ENCODE data around the gene LAMA5. TPM values are rescaled to one million over a fixed set of nuclear protein-coding genes. Genes with fewer than 3 reads are reported as not detected.

The LAMA5 gene
- total and polyA plus RNA-seq, 2 of the 8 experiments (the other 6 are each of a cell fraction or from before 2014, with no cell fraction given): 34.4 to 225 TPM

- no peak within 1 kb of the TSS for H3K4ac ChIP-seq (replicated peaks; ENCODE audit: insufficient read length, low read depth, low read length)
- no peaks in the 10 kb centered on the region for H3K79me1 ChIP-seq (ENCODE audit: low read depth, low read length)
- H3K4me2 ChIP-seq (ENCODE audit: insufficient read depth in 1 of 2, low read depth in 2 of 2, low read length in 2 of 2): peak within 1 kb of the TSS; percentile 38 to 90
- no peak within 1 kb of the TSS; the same call in 1 of the 2 replicates for H3K18ac ChIP-seq (ENCODE audit: extremely low read depth, low read length)
- peak within 1 kb of the TSS; percentile 4 for H4K5ac ChIP-seq (ENCODE audit: insufficient read length, low read depth, low read length)
- H3K4me1 ChIP-seq (replicated peaks in 1 of 4; ENCODE audit: control insufficient read depth in 3 of 4, insufficient read depth in 4 of 4, low read length in 3 of 4): peaks cover 0 to 26% (median 8%) of the 10 kb centered on the region in 4 experiments; a peak in 6 of 7 replicates
- H3K36me3 ChIP-seq (ENCODE audit: control insufficient read depth in 2 of 4, insufficient read depth in 4 of 4, low read length in 3 of 4): no peaks in the 10 kb centered on the region
- H2BK12ac ChIP-seq (ENCODE audit: low read depth, low read length): peak within 1 kb of the TSS; percentile 2; the same call in 1 of the 2 replicates
- no peak for FAIRE-seq
- peak within 1 kb of the TSS; percentile 89 for H4K91ac ChIP-seq (replicated peaks; ENCODE audit: insufficient read length, low read length)
- H3K4me3 ChIP-seq (ENCODE audit: extremely low read depth in 1 of 4, insufficient read depth in 2 of 4, low read depth in 3 of 4, low read length in 4 of 4): peak within 1 kb of the TSS; percentile 52 to 71 (median 58)
- H2AFZ ChIP-seq (ENCODE audit: low read length): no peak within 1 kb of the TSS; the same call in 1 of the 2 replicates
- peak within 1 kb of the TSS; percentile 52; the same call in 1 of the 2 replicates for H2BK5ac ChIP-seq (ENCODE audit: low read depth, low read length)
- peak within 1 kb of the TSS in 3 of 4 experiments; percentile 29 to 69 (median 40); a peak in 5 of 7 replicates for H3K9ac ChIP-seq (replicated peaks in 1 of 4; ENCODE audit: extremely low read depth in 1 of 4, low read depth in 3 of 4, low read length in 3 of 4)
- peak within 1 kb of the TSS; percentile 60 for H4K8ac ChIP-seq (ENCODE audit: extremely low read depth, insufficient read depth, low read length)
- no peaks in the 10 kb centered on the region; a peak in 1 of 4 replicates for H3K79me2 ChIP-seq (ENCODE audit: control insufficient read depth in 1 of 2, insufficient read depth in 2 of 2, low read length in 2 of 2)
- no peak within 1 kb of the TSS for H3K14ac ChIP-seq (ENCODE audit: insufficient read length)
- H2BK120ac ChIP-seq (replicated peaks; ENCODE audit: low read depth, low read length): no peak within 1 kb of the TSS
- peaks cover 0 to 8% (median 1%) of the 10 kb centered on the region in 4 experiments; a peak in 2 of 7 replicates for H3K27me3 ChIP-seq (replicated peaks in 1 of 4; ENCODE audit: control insufficient read depth in 3 of 4, extremely low read depth in 1 of 4, insufficient read depth in 3 of 4, low read length in 3 of 4)
- peak; percentile 61 to 91 for DNase-seq (ENCODE audit: low read depth in 1 of 2, low spot score in 2 of 2)
- no peak within 1 kb of the TSS for H3K27ac ChIP-seq (ENCODE audit: low read depth, low read length)
- peak within 1 kb of the TSS; percentile 99 for H2BK20ac ChIP-seq (ENCODE audit: low read length)
- ChIA-PET POLR2A (ENCODE audit: partially characterized antibody) (interaction anchor here (0.6 to 0.7 kb wide), 5 partner anchors 16 to 812 kb away, joined by 3 read pairs; no protein-coding TSS in a partner anchor), CTCF (ENCODE audit: partially characterized antibody) (interaction anchor here (1.2 kb wide), 1 partner anchor 14 kb away, joined by 4 read pairs; no protein-coding TSS in a partner anchor)
- no peak within 1 kb of the TSS for H3K56ac ChIP-seq (replicated peaks; ENCODE audit: insufficient read length, low read depth, low read length)
- 15% methylated on average over 48 of the region's 73 CpGs; no CpG with 5 or more reads in 1 of the 2 experiments for WGBS, 2 experiments (ENCODE audit: extremely low coverage in 1 of 2, insufficient coverage in 1 of 2, insufficient read length in 1 of 2, insufficient replicate concordance in 2 of 2, low coverage in 1 of 2, low lambda C conversion rate in 2 of 2, missing lambda C conversion rate in 1 of 2)
- no peaks in the 10 kb centered on the region; the same call in 1 of the 2 replicates for H3K23me2 ChIP-seq (ENCODE audit: low read depth, low read length)
- H2BK15ac ChIP-seq (ENCODE audit: low read length): peak within 1 kb of the TSS; percentile 81; the same call in 1 of the 2 replicates
- H3K23ac ChIP-seq (ENCODE audit: insufficient read length): no peak within 1 kb of the TSS
- no peaks in the 10 kb centered on the region for H3K9me3 ChIP-seq (ENCODE audit: insufficient read depth in 2 of 2, low read depth in 1 of 2, low read length in 1 of 2)
- no peak within 1 kb of the TSS for H2AK5ac ChIP-seq (ENCODE audit: low read depth, low read length)
- peaks cover 0 to 20% of the 10 kb centered on the region in 2 experiments for H4K20me1 ChIP-seq (replicated peaks in 1 of 2; ENCODE audit: control insufficient read depth in 1 of 2, insufficient read depth in 2 of 2, low read length in 2 of 2)
- TF ChIP-seq MAX (IDR thresholded peaks at IDR 0.05): peak; percentile 24; the same call in 1 of the 2 replicates
- no peak for TF ChIP-seq JUND (IDR thresholded peaks at IDR 0.05; ENCODE audit: low read length)
- TF ChIP-seq TBP (IDR thresholded peaks at IDR 0.05; ENCODE audit: low read depth, low read length): peak; percentile 50; the same call in 1 of the 2 replicates
- TF ChIP-seq EGR1 (IDR thresholded peaks at IDR 0.05; ENCODE audit: borderline replicate concordance, low read depth, low read length): peak; percentile 84
- no peak for TF ChIP-seq MAFK (IDR thresholded peaks at IDR 0.05; ENCODE audit: low read depth, low read length)
- no peak for TF ChIP-seq RBBP5 (IDR thresholded peaks at IDR 0.05; ENCODE audit: borderline replicate concordance, low read depth, low read length)
- TF ChIP-seq ASH2L (IDR thresholded peaks at IDR 0.05; ENCODE audit: low read length): no peak
- peak; percentile 83 for TF ChIP-seq TAF1 (IDR thresholded peaks at IDR 0.05; ENCODE audit: low read depth, low read length)
- no peak for TF ChIP-seq RFX5 (IDR thresholded peaks at IDR 0.05; ENCODE audit: borderline replicate concordance, low read depth, low read length)
- TF ChIP-seq BRCA1 (IDR thresholded peaks at IDR 0.05; ENCODE audit: low read depth, low read length): no peak
- TF ChIP-seq CEBPB (IDR thresholded peaks at IDR 0.05; ENCODE audit: low read depth, low read length): no peak
- no peak for TF ChIP-seq SAP30 (IDR thresholded peaks at IDR 0.05; ENCODE audit: insufficient read depth, insufficient replicate concordance, low read length)
These were observed 40.3 kb upstream of the LAMA5 start, which contains the start of gene CABLES2 for GRCh38 chr20:62407221-62407992. CABLES2 (minus strand) TSS chr20:62407285; CDS start chr20:62407276, 9 bp downstream.

All from H1 (cell line).